Measurements from ENCODE around the gene BICDL2. TPM values are rescaled to one million over a fixed set of nuclear protein-coding genes. Genes with fewer than 3 reads are reported as not detected.

Gene BICDL2
- total and polyA plus RNA-seq, 2 of the 8 experiments (the other 6 are each of a cell fraction or from before 2014, with no cell fraction given): 7.3 to 15.9 TPM

DNA sequence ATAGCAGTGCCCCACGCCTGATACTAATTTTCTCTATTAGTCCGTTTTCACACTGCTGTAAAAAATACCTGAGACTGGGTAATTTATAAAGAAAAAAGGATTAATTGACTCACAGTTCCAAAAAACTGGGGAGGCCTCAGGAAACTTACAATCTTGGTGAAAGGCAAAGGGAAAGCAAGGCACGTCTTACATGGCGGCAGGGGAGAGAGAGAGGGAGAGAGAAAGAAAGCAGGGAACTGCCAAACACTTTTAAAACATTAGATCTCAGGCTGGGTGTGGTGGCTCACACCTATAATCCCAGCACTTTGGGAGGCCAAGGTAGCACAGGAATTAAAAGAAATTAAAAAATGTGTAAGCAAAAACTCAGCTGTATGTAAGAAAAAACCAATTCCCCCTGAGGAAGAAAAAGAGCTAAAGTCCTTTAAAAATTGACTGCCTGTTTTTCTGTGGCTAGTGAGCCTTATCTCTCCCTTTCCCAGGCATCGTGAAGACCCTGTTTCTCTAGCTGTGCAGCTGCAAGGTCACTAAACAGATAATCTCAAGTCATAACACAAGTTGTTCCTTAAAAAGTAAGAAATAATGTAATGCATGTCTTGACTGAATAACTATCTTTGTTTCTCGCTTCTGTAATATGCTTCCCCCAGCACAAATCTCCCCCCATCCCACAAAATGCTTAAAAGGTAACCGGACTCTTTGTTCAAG is 48.4 kb upstream of the BICDL2 start:
- no peak overlapping the region for H4K8ac ChIP-seq (ENCODE audit: extremely low read depth, insufficient read depth, low read length)
- H3K23me2 ChIP-seq (ENCODE audit: low read depth, low read length): no peaks in the 10 kb centered on the region
- H3K27ac ChIP-seq (ENCODE audit: low read depth, low read length): no peak overlapping the region
- H2BK5ac ChIP-seq (ENCODE audit: low read depth, low read length): no peak overlapping the region
- peaks cover 3% of the 10 kb centered on the region for H3K79me1 ChIP-seq (ENCODE audit: low read depth, low read length)
- no peak overlapping the region for H2BK12ac ChIP-seq (ENCODE audit: low read depth, low read length)
- DNase-seq (ENCODE audit: low read depth in 1 of 2, low spot score in 2 of 2) (no peak), FAIRE-seq (no peak)
- H4K20me1 ChIP-seq (replicated peaks in 1 of 2; ENCODE audit: control insufficient read depth in 1 of 2, insufficient read depth in 2 of 2, low read length in 2 of 2): peaks cover 12 to 18% of the 10 kb centered on the region in 2 experiments
- no peak overlapping the region for H3K9ac ChIP-seq (replicated peaks in 1 of 4; ENCODE audit: extremely low read depth in 1 of 4, low read depth in 3 of 4, low read length in 3 of 4)
- H3K18ac ChIP-seq (ENCODE audit: extremely low read depth, low read length): no peak overlapping the region
- no peak overlapping the region for H3K56ac ChIP-seq (replicated peaks; ENCODE audit: insufficient read length, low read depth, low read length)
- peaks cover 10 to 24% (median 16%) of the 10 kb centered on the region in 4 experiments for H3K36me3 ChIP-seq (ENCODE audit: control insufficient read depth in 2 of 4, insufficient read depth in 4 of 4, low read length in 3 of 4)
- H2BK120ac ChIP-seq (replicated peaks; ENCODE audit: low read depth, low read length): no peak overlapping the region
- no peak overlapping the region for H4K91ac ChIP-seq (replicated peaks; ENCODE audit: insufficient read length, low read length)
- H3K4me1 ChIP-seq (replicated peaks in 1 of 4; ENCODE audit: control insufficient read depth in 3 of 4, insufficient read depth in 4 of 4, low read length in 3 of 4): peaks cover 0 to 6% (median 5%) of the 10 kb centered on the region in 4 experiments; a peak in 6 of 7 replicates
- ChIA-PET CTCF (ENCODE audit: partially characterized antibody) (interaction anchor here (1.2 kb wide), 1 partner anchor 44 kb away, joined by 3 read pairs; no protein-coding TSS in a partner anchor), POLR2A (ENCODE audit: partially characterized antibody) (interaction anchor here (0.8 kb wide), 1 partner anchor 14 kb away, joined by 4 read pairs; the partner anchor contains the start of gene ZSCAN10)
- no peak overlapping the region for H2AFZ ChIP-seq (ENCODE audit: low read length)
- 92% methylated on average over 7 of the region's 7 CpGs; no CpG with 5 or more reads in 1 of the 2 experiments for WGBS, 2 experiments (ENCODE audit: extremely low coverage in 1 of 2, insufficient coverage in 1 of 2, insufficient read length in 1 of 2, insufficient replicate concordance in 2 of 2, low coverage in 1 of 2, low lambda C conversion rate in 2 of 2, missing lambda C conversion rate in 1 of 2)
- no peaks in the 10 kb centered on the region for H3K9me3 ChIP-seq (ENCODE audit: insufficient read depth in 2 of 2, low read depth in 1 of 2, low read length in 1 of 2)
- no peak overlapping the region for H2AK5ac ChIP-seq (ENCODE audit: low read depth, low read length)
- no peak overlapping the region for H3K14ac ChIP-seq (ENCODE audit: insufficient read length)
- H3K4me3 ChIP-seq (ENCODE audit: extremely low read depth in 1 of 4, insufficient read depth in 2 of 4, low read depth in 3 of 4, low read length in 4 of 4): no peak overlapping the region
- no peak overlapping the region for H3K4me2 ChIP-seq (ENCODE audit: insufficient read depth in 1 of 2, low read depth in 2 of 2, low read length in 2 of 2)
- H3K4ac ChIP-seq (replicated peaks; ENCODE audit: insufficient read length, low read depth, low read length): no peak overlapping the region
- H3K27me3 ChIP-seq (replicated peaks in 1 of 4; ENCODE audit: control insufficient read depth in 3 of 4, extremely low read depth in 1 of 4, insufficient read depth in 3 of 4, low read length in 3 of 4): no peaks in the 10 kb centered on the region
- no peaks in the 10 kb centered on the region; a peak in 1 of 4 replicates for H3K79me2 ChIP-seq (ENCODE audit: control insufficient read depth in 1 of 2, insufficient read depth in 2 of 2, low read length in 2 of 2)
- H4K5ac ChIP-seq (ENCODE audit: insufficient read length, low read depth, low read length): no peak overlapping the region
- no peak overlapping the region for H2BK15ac ChIP-seq (ENCODE audit: low read length)
- H3K23ac ChIP-seq (ENCODE audit: insufficient read length): no peak overlapping the region
- no peak overlapping the region for H2BK20ac ChIP-seq (ENCODE audit: low read length)
- TF ChIP-seq TAF7 (optimal IDR thresholded peaks at IDR 0.05; ENCODE audit: borderline replicate concordance, low read depth, low read length) (no peak), CREB1 (IDR thresholded peaks at IDR 0.05) (no peak), SRF (IDR thresholded peaks at IDR 0.05; ENCODE audit: low read depth, low read length) (no peak), SUZ12 (IDR thresholded peaks at IDR 0.05; ENCODE audit: low read length) (no peak), MAX (IDR thresholded peaks at IDR 0.05) (no peak), SP1 (IDR thresholded peaks at IDR 0.05; ENCODE audit: low read depth, low read length) (no peak), RNF2 (IDR thresholded peaks at IDR 0.05; ENCODE audit: borderline replicate concordance, low read depth, low read length, missing control alignments, poor library complexity, severe bottlenecking) (no peak), KDM4A (IDR thresholded peaks at IDR 0.05; ENCODE audit: low read depth, low read length, severe bottlenecking) (no peak), NANOG (IDR thresholded peaks at IDR 0.05; ENCODE audit: insufficient read depth, low read depth, low read length, poor library complexity, severe bottlenecking) (no peak), CBX8 (IDR thresholded peaks at IDR 0.05; ENCODE audit: borderline replicate concordance, low read depth, low read length) (no peak)

Measured in H1 (cell line).